Karpas-422 (cell line): ENCODE data around the gene KLC1. TPM values are rescaled to one million over a fixed set of nuclear protein-coding genes. Genes with fewer than 3 reads are reported as not detected.

Experiments
- DNase-seq: peaks from one replicate; pipeline ENCODE4 v3.0.0-alpha.2; 2015
- H2AFZ ChIP-seq: fragments of 200-600 bp; sonication (generic); 2 replicates; pipeline ENCODE4 v1.6.1; 2014; ENCODE audit warnings: antibody characterized with exemption, low read length, mixed read lengths
- H3K27ac ChIP-seq: fragments of 200-600 bp; sonication (generic); 2 replicates; pipeline ENCODE4 v1.5.1; 2014; ENCODE audit warnings: mild to moderate bottlenecking, low read length, moderate library complexity
- H3K27me3 ChIP-seq: fragments of 200-600 bp; sonication (generic); 2 replicates; pipeline ENCODE4 v1.6.1; 2014; ENCODE audit warnings: low read length, mixed read lengths
- H3K36me3 ChIP-seq: fragments of 200-600 bp; sonication (generic); 2 replicates; pipeline ENCODE4 v1.6.1; 2014; ENCODE audit warnings: low read length, mixed read lengths; ENCODE audit not compliant: insufficient read depth
- H3K4me1 ChIP-seq: fragments of 200-600 bp; sonication (generic); 2 replicates; pipeline ENCODE4 v1.6.1; 2014; ENCODE audit warnings: mild to moderate bottlenecking, low read length, mixed read lengths
- H3K4me2 ChIP-seq: fragments of 200-600 bp; sonication (generic); 2 replicates; pipeline ENCODE4 v1.6.1; 2014; ENCODE audit warnings: low read length, low read depth, mild to moderate bottlenecking; ENCODE audit not compliant: poor library complexity, severe bottlenecking
- H3K4me3 ChIP-seq: fragments of 200-600 bp; sonication (generic); 2 replicates; pipeline ENCODE4 v1.5.1; 2014; ENCODE audit warnings: mild to moderate bottlenecking, antibody characterized with exemption, low read length, mixed read lengths
- H3K79me2 ChIP-seq: fragments of 200-600 bp; sonication (generic); 2 replicates; pipeline ENCODE4 v1.6.1; 2014; ENCODE audit warnings: mild to moderate bottlenecking, low read length, mixed read lengths
- H3K9ac ChIP-seq: fragments of 200-600 bp; sonication (generic); 2 replicates; pipeline ENCODE4 v1.6.0; 2014; ENCODE audit warnings: low read length
- H3K9me2 ChIP-seq: fragments of 200-600 bp; sonication (generic), shearing (Covaris generic); replicated peaks from 2 replicates; pipeline ENCODE4 v1.6.0; 2014; ENCODE audit warnings: mild to moderate bottlenecking, low read length, moderate library complexity; ENCODE audit not compliant: insufficient read depth
- H3K9me3 ChIP-seq: fragments of 300-700, 200-600 bp; sonication (generic); 2 replicates; pipeline ENCODE4 v1.6.1; 2014; ENCODE audit warnings: low read length, mixed read lengths
- H4K20me1 ChIP-seq: fragments of 200-600 bp; sonication (generic); 2 replicates; pipeline ENCODE4 v1.6.1; 2014; ENCODE audit warnings: mild to moderate bottlenecking, antibody characterized with exemption, low read length, low read depth; ENCODE audit not compliant: insufficient read depth
- total RNA-seq: library from RNA; depleted of rRNA; stranded (reverse); fragments of >200 nt; shearing (Covaris generic); gene quantifications from 2 replicates; pipeline ENCODE4 v1.2.3, GENCODE V29; 2014; ENCODE audit warnings: low replicate concordance

Gene KLC1
- total RNA-seq, 1 experiment from 2014 or later: 144 TPM

GRCh38 chr14:103723748-103724081 is 94.7 kb downstream of the KLC1 start:
- no peak overlapping the region for H3K9ac ChIP-seq
- no peaks in the 10 kb centered on the region for H3K9me3 ChIP-seq
- peaks cover 12% of the 10 kb centered on the region; the same call in 1 of the 2 replicates for H4K20me1 ChIP-seq

GRCh38 chr14:103724116-103724515 is 95.1 kb downstream of the KLC1 start:
- no peaks in the 10 kb centered on the region for H3K4me1 ChIP-seq
- no peaks in the 10 kb centered on the region for H3K27me3 ChIP-seq
- peaks cover 7% of the 10 kb centered on the region for H3K36me3 ChIP-seq
- no peaks in the 10 kb centered on the region for H3K9me2 ChIP-seq
- no peaks in the 10 kb centered on the region for H3K9me3 ChIP-seq
- H3K9ac ChIP-seq: no peak overlapping the region
- H3K4me3 ChIP-seq: no peak overlapping the region
- H4K20me1 ChIP-seq: peaks cover 12% of the 10 kb centered on the region; the same call in 1 of the 2 replicates
- no peak overlapping the region for H3K4me2 ChIP-seq
- H2AFZ ChIP-seq: no peak overlapping the region
- peaks cover 67% of the 10 kb centered on the region for H3K79me2 ChIP-seq
- H3K27ac ChIP-seq: no peak overlapping the region
- no peak for DNase-seq

More at GRCh38 chr14:103723748-103724081, 94.7 kb downstream of the KLC1 start:
- no peaks in the 10 kb centered on the region for H3K27me3 ChIP-seq
- H3K9me2 ChIP-seq: no peaks in the 10 kb centered on the region
- H3K4me3 ChIP-seq: no peak overlapping the region
- DNase-seq: no peak
- H2AFZ ChIP-seq: no peak overlapping the region
- H3K36me3 ChIP-seq: peaks cover 4% of the 10 kb centered on the region; the same call in 1 of the 2 replicates
- H3K4me1 ChIP-seq: no peaks in the 10 kb centered on the region
- peaks cover 70% of the 10 kb centered on the region for H3K79me2 ChIP-seq
- no peak overlapping the region for H3K27ac ChIP-seq
- no peak overlapping the region for H3K4me2 ChIP-seq

- Histone ChIP-seq H3K27me3 (no peaks in the 10 kb centered on the region), H3K27ac (no peak overlapping the region), H3K4me3 (no peak overlapping the region), H3K36me3 (peaks cover 10% of the 10 kb centered on the region), H2AFZ (no peak overlapping the region), H3K9me2 (no peaks in the 10 kb centered on the region), H3K9ac (no peak overlapping the region), H3K4me1 (no peaks in the 10 kb centered on the region), H3K79me2 (peaks cover 57% of the 10 kb centered on the region), H3K4me2 (no peak overlapping the region), H3K9me3 (no peaks in the 10 kb centered on the region), H4K20me1 (peaks cover 12% of the 10 kb centered on the region; the same call in 1 of the 2 replicates)
- DNase-seq: no peak
Observed at GRCh38 chr14:103725001-103725682, 96.1 kb downstream of the KLC1 start.

GRCh38 chr14:103725739-103726395 is 96.9 kb downstream of the KLC1 start:
- H3K9me2 ChIP-seq: no peaks in the 10 kb centered on the region
- no peak overlapping the region for H3K27ac ChIP-seq
- H3K79me2 ChIP-seq: peaks cover 50% of the 10 kb centered on the region
- peaks cover 10% of the 10 kb centered on the region for H3K36me3 ChIP-seq
- no peak overlapping the region for H2AFZ ChIP-seq
- H3K4me3 ChIP-seq: no peak overlapping the region
- DNase-seq: no peak
- no peaks in the 10 kb centered on the region for H3K27me3 ChIP-seq
- no peaks in the 10 kb centered on the region for H3K9me3 ChIP-seq
- H4K20me1 ChIP-seq: peaks cover 12% of the 10 kb centered on the region; the same call in 1 of the 2 replicates
- H3K9ac ChIP-seq: no peak overlapping the region
- H3K4me2 ChIP-seq: no peak overlapping the region
- H3K4me1 ChIP-seq: no peaks in the 10 kb centered on the region

- Histone ChIP-seq H3K9me3 (no peaks in the 10 kb centered on the region), H3K27me3 (no peaks in the 10 kb centered on the region), H2AFZ (no peak overlapping the region), H3K4me3 (no peak overlapping the region), H3K79me2 (peaks cover 44% of the 10 kb centered on the region), H3K9me2 (no peaks in the 10 kb centered on the region), H3K36me3 (peaks cover 10% of the 10 kb centered on the region), H3K4me2 (no peak overlapping the region), H3K27ac (no peak overlapping the region), H3K4me1 (no peaks in the 10 kb centered on the region), H4K20me1 (peaks cover 12% of the 10 kb centered on the region; the same call in 1 of the 2 replicates), H3K9ac (no peak overlapping the region)
- DNase-seq: no peak
Observed at GRCh38 chr14:103726474-103726873, 97.5 kb downstream of the KLC1 start.

- H4K20me1 ChIP-seq: peaks cover 12% of the 10 kb centered on the region; the same call in 1 of the 2 replicates
- H2AFZ ChIP-seq: no peak overlapping the region
- H3K4me3 ChIP-seq: no peak overlapping the region
- DNase-seq: no peak
- no peaks in the 10 kb centered on the region for H3K9me3 ChIP-seq
- no peaks in the 10 kb centered on the region for H3K27me3 ChIP-seq
- H3K4me2 ChIP-seq: no peak overlapping the region
- H3K4me1 ChIP-seq: no peaks in the 10 kb centered on the region
- peaks cover 36% of the 10 kb centered on the region for H3K79me2 ChIP-seq
- H3K9ac ChIP-seq: no peak overlapping the region
- no peak overlapping the region for H3K27ac ChIP-seq
- peaks cover 10% of the 10 kb centered on the region for H3K36me3 ChIP-seq
- no peaks in the 10 kb centered on the region for H3K9me2 ChIP-seq
Observed at GRCh38 chr14:103727313-103727980, 98.4 kb downstream of the KLC1 start.

- Histone ChIP-seq H3K9me2 (no peaks in the 10 kb centered on the region), H4K20me1 (peaks cover 12% of the 10 kb centered on the region; the same call in 1 of the 2 replicates), H2AFZ (no peak overlapping the region), H3K9ac (no peak overlapping the region), H3K4me1 (no peaks in the 10 kb centered on the region), H3K4me3 (no peak overlapping the region), H3K79me2 (peaks cover 32% of the 10 kb centered on the region), H3K4me2 (no peak overlapping the region), H3K27ac (no peak overlapping the region), H3K27me3 (no peaks in the 10 kb centered on the region), H3K9me3 (no peaks in the 10 kb centered on the region), H3K36me3 (peaks cover 10% of the 10 kb centered on the region)
- DNase-seq: no peak
Observed at GRCh38 chr14:103728141-103728540, 99.1 kb downstream of the KLC1 start.

- H3K79me2 ChIP-seq: peaks cover 26% of the 10 kb centered on the region
- H3K9me3 ChIP-seq: no peaks in the 10 kb centered on the region
- H2AFZ ChIP-seq: no peak overlapping the region
- peaks cover 12% of the 10 kb centered on the region; the same call in 1 of the 2 replicates for H4K20me1 ChIP-seq
- no peaks in the 10 kb centered on the region for H3K27me3 ChIP-seq
- peaks cover 10% of the 10 kb centered on the region for H3K36me3 ChIP-seq
- H3K4me3 ChIP-seq: no peak overlapping the region
- DNase-seq: no peak
- no peak overlapping the region for H3K4me2 ChIP-seq
- no peaks in the 10 kb centered on the region for H3K9me2 ChIP-seq
- no peak overlapping the region for H3K9ac ChIP-seq
- no peak overlapping the region for H3K27ac ChIP-seq
- no peaks in the 10 kb centered on the region for H3K4me1 ChIP-seq
Observed at GRCh38 chr14:103728721-103729120, 99.7 kb downstream of the KLC1 start.
